A549 (cell line): ENCODE results near the gene HOXA2.

Experiments used
- EP300 ChIP-seq, 2 experiments: fragments of >200 bp; sonication (Bioruptor Twin); formaldehyde crosslinking; IDR thresholded peaks; 2 replicates in 1 of 2; 3 replicates in 1 of 2; pipeline ENCODE4 v1.6.1; 2016 to 2017
- JUN ChIP-seq, 2 experiments: fragments of >200 bp; sonication (Bioruptor Twin); formaldehyde crosslinking; IDR thresholded peaks; 2 replicates in 1 of 2; 3 replicates in 1 of 2; pipeline ENCODE4 v1.6.1; 2016 to 2017
- KDM1A ChIP-seq: fragments of 200-600 bp; sonication (generic); IDR thresholded peaks from 2 replicates; pipeline ENCODE4 v1.6.1; 2016; ENCODE audit warnings: low read depth, mild to moderate bottlenecking
- MAFK ChIP-seq: fragments of 450-650 bp; IDR thresholded peaks from 2 replicates; pipeline ENCODE4 v1.6.1; 2014; ENCODE audit not compliant: partially characterized antibody
- NFE2L2 ChIP-seq: fragments of 150-350 bp; conservative IDR thresholded peaks from 2 replicates; pipeline ENCODE4 v1.6.1; 2014; ENCODE audit warnings: low read length
- POLR2A ChIP-seq: IDR thresholded peaks from 2 replicates; pipeline ENCODE4 v1.6.1; 2012; ENCODE audit warnings: mild to moderate bottlenecking, low read length
- POLR2AphosphoS2 ChIP-seq: conservative IDR thresholded peaks from 2 replicates; pipeline ENCODE4 v1.6.1; 2012; ENCODE audit warnings: low read length, improper control_type of control experiment, inconsistent platforms
- RAD21 ChIP-seq, 2 experiments: fragments of >200 bp in 1 of 2; sonication (Bioruptor Twin) in 1 of 2; formaldehyde crosslinking in 1 of 2; IDR thresholded peaks in 1 of 2; conservative IDR thresholded peaks in 1 of 2; 2 replicates in 1 of 2; 3 replicates in 1 of 2; pipeline ENCODE4 v1.6.1; 2012 to 2018; ENCODE audit warnings: inconsistent platforms in 1 of 2
- USF2 ChIP-seq: fragments of 450-650 bp; IDR thresholded peaks from 2 replicates; pipeline ENCODE4 v1.6.1; 2014; ENCODE audit warnings: antibody characterized with exemption
- TF ChIP-seq, protein P1 (sequence below): fragments of >200 bp; sonication (Bioruptor Twin); formaldehyde crosslinking; IDR thresholded peaks from 3 replicates; pipeline ENCODE4 v1.5.1; 2016

- no peak for TF ChIP-seq POLR2AphosphoS2
- no peak for TF ChIP-seq POLR2A
- TF ChIP-seq, protein P1, sequence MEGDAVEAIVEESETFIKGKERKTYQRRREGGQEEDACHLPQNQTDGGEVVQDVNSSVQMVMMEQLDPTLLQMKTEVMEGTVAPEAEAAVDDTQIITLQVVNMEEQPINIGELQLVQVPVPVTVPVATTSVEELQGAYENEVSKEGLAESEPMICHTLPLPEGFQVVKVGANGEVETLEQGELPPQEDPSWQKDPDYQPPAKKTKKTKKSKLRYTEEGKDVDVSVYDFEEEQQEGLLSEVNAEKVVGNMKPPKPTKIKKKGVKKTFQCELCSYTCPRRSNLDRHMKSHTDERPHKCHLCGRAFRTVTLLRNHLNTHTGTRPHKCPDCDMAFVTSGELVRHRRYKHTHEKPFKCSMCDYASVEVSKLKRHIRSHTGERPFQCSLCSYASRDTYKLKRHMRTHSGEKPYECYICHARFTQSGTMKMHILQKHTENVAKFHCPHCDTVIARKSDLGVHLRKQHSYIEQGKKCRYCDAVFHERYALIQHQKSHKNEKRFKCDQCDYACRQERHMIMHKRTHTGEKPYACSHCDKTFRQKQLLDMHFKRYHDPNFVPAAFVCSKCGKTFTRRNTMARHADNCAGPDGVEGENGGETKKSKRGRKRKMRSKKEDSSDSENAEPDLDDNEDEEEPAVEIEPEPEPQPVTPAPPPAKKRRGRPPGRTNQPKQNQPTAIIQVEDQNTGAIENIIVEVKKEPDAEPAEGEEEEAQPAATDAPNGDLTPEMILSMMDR = no peak
- TF ChIP-seq RAD21 (conservative IDR thresholded peaks at IDR 0.05 in 1 of 2, IDR thresholded peaks at IDR 0.05 in 1 of 2) = no peak
- TF ChIP-seq MAFK = no peak
- no peak for TF ChIP-seq USF2
- TF ChIP-seq NFE2L2 = no peak
- no peak for TF ChIP-seq KDM1A
- TF ChIP-seq EP300 (IDR thresholded peaks at IDR 0.05) = no peak
- TF ChIP-seq JUN (IDR thresholded peaks at IDR 0.05) = no peak
These were observed 23.8 kb downstream of the HOXA2 start for GRCh38 chr7:27078616-27079233.
